IMR-90 (cell line): Measurements from ENCODE around the gene MED12L. TPM values are rescaled to one million over a fixed set of nuclear protein-coding genes. Genes with fewer than 3 reads are reported as not detected.
A peak's percentile ranks its signal among the peaks of the same experiment; 100 is the strongest.

Experiments used
- ATAC-seq: fragments of 200-7000 bp; cut with Tn5 transposase; 2 replicates; pipeline ENCODE4 v1.9.1; 2020; ENCODE audit warnings: low read depth, mild to moderate bottlenecking, moderate library complexity
- BruUV-seq: library from RNA; stranded (reverse); fragments of 400-500 nt; replicated peaks from 2 replicates; lab custom pipeline; 2021; lab: Mats Ljungman, UMichigan
- CTCF ChIA-PET: fragments of 300-600 bp; formaldehyde crosslinking; extraction: SDS; loops from one replicate; lab custom pipeline; 2021; ENCODE audit warnings: antibody characterized with exemption; lab: Yijun Ruan, JAX
- POLR2A ChIA-PET: fragments of 300-600 bp; sonication (Branson Sonifier 250); formaldehyde crosslinking; loops from one replicate; lab custom pipeline; 2022; ENCODE audit warnings: antibody characterized with exemption; ENCODE audit not compliant: unreplicated experiment; lab: Charles Lee
- DNase-seq: peaks from one replicate; pipeline ENCODE4 v3.0.0; 2013
- H2AFZ ChIP-seq: replicated peaks from 2 replicates; pipeline ENCODE3; 2013; ENCODE audit warnings: low read length, mild to moderate bottlenecking; ENCODE audit not compliant: poor library complexity
- H2AK5ac ChIP-seq: 2 replicates; pipeline ENCODE4 v1.6.1; 2013; ENCODE audit warnings: low read depth, low read length, inconsistent platforms
- H2AK9ac ChIP-seq: replicated peaks from 2 replicates; pipeline ENCODE3; 2013; ENCODE audit warnings: mild to moderate bottlenecking, low read depth, low read length, moderate library complexity; ENCODE audit not compliant: poor library complexity
- H2BK120ac ChIP-seq: 2 replicates; pipeline ENCODE4 v1.6.1; 2013; ENCODE audit warnings: low read depth, low read length, inconsistent platforms
- H2BK15ac ChIP-seq: 3 replicates; pipeline ENCODE4 v1.6.1; 2013; ENCODE audit warnings: low read depth, low read length, inconsistent platforms
- H2BK20ac ChIP-seq: 2 replicates; pipeline ENCODE4 v1.6.1; 2013; ENCODE audit warnings: low read depth, mild to moderate bottlenecking, inconsistent platforms, low read length, moderate library complexity
- H2BK5ac ChIP-seq: 2 replicates; pipeline ENCODE4 v1.6.1; 2013; ENCODE audit warnings: mild to moderate bottlenecking, low read depth, low read length, inconsistent platforms; ENCODE audit not compliant: poor library complexity, severe bottlenecking
- H3K14ac ChIP-seq: replicated peaks from 2 replicates; pipeline ENCODE4 v1.6.1; 2013; ENCODE audit warnings: low read depth, low read length, inconsistent platforms
- H3K18ac ChIP-seq: 2 replicates; pipeline ENCODE4 v1.6.1; 2013; ENCODE audit warnings: low read depth, low read length, control low read depth
- H3K23ac ChIP-seq: 2 replicates; pipeline ENCODE4 v1.6.1; 2013; ENCODE audit warnings: low read depth, low read length, inconsistent platforms
- H3K27ac ChIP-seq: 2 replicates; pipeline ENCODE4 v1.5.1; 2013; ENCODE audit warnings: mild to moderate bottlenecking, control low read depth, low read length; ENCODE audit not compliant: insufficient read depth
- H3K27me3 ChIP-seq: 2 replicates; pipeline ENCODE4 v1.6.1; 2013; ENCODE audit warnings: low read length; ENCODE audit not compliant: control insufficient read depth, insufficient read depth
- H3K36me3 ChIP-seq: 2 replicates; pipeline ENCODE4 v1.6.1; 2013; ENCODE audit warnings: low read length, mixed read lengths; ENCODE audit not compliant: control insufficient read depth, insufficient read depth
- H3K4ac ChIP-seq: 2 replicates; pipeline ENCODE4 v1.6.1; 2013; ENCODE audit warnings: low read depth, low read length, inconsistent platforms
- H3K4me1 ChIP-seq: 2 replicates; pipeline ENCODE4 v1.6.1; 2013; ENCODE audit warnings: low read length, mixed read lengths; ENCODE audit not compliant: control insufficient read depth, insufficient read depth
- H3K4me2 ChIP-seq: 2 replicates; pipeline ENCODE4 v1.6.1; 2013; ENCODE audit warnings: low read depth, mild to moderate bottlenecking, control low read depth, low read length, moderate library complexity
- H3K4me3 ChIP-seq: 2 replicates; pipeline ENCODE4 v1.5.1; 2013; ENCODE audit warnings: low read depth, mild to moderate bottlenecking, control low read depth, low read length, moderate library complexity; ENCODE audit not compliant: insufficient read depth
- H3K56ac ChIP-seq: 2 replicates; pipeline ENCODE4 v1.6.1; 2013; ENCODE audit warnings: low read length, inconsistent platforms; ENCODE audit not compliant: insufficient read depth; ENCODE audit errors: extremely low read depth
- H3K79me1 ChIP-seq, 2 experiments: 2 replicates each; pipeline ENCODE4 v1.6.1; 2013; ENCODE audit warnings: low read length in 2 of 2, inconsistent platforms in 1 of 2, low read depth in 1 of 2
- H3K9ac ChIP-seq: 2 replicates; pipeline ENCODE4 v1.6.1; 2013; ENCODE audit warnings: low read depth, low read length, control low read depth
- H3K9me1 ChIP-seq: 2 replicates; pipeline ENCODE4 v1.6.1; 2013; ENCODE audit warnings: low read length, inconsistent platforms; ENCODE audit not compliant: insufficient read depth
- H3K9me3 ChIP-seq: 2 replicates; pipeline ENCODE4 v1.6.1; 2013; ENCODE audit warnings: low read length; ENCODE audit not compliant: control insufficient read depth, insufficient read depth
- H4K20me1 ChIP-seq: 2 replicates; pipeline ENCODE4 v1.6.1; 2013; ENCODE audit warnings: low read length, inconsistent platforms; ENCODE audit not compliant: insufficient read depth
- H4K5ac ChIP-seq: 2 replicates; pipeline ENCODE4 v1.6.1; 2013; ENCODE audit warnings: mild to moderate bottlenecking, low read depth, low read length, control low read depth
- H4K8ac ChIP-seq, 2 experiments: 2 replicates each; pipeline ENCODE4 v1.6.1; 2013; ENCODE audit warnings: low read depth in 2 of 2, low read length in 2 of 2, control low read depth in 1 of 2, inconsistent platforms in 1 of 2
- H4K91ac ChIP-seq: 2 replicates; pipeline ENCODE4 v1.6.1; 2013; ENCODE audit warnings: low read depth, low read length, inconsistent platforms; ENCODE audit not compliant: insufficient read depth
- BHLHE40 ChIP-seq: fragments of 150-350 bp; IDR thresholded peaks from 2 replicates; pipeline ENCODE4 v1.6.1; 2016; ENCODE audit warnings: mild to moderate bottlenecking, low read depth, low read length
- CEBPB ChIP-seq: IDR thresholded peaks from 2 replicates; pipeline ENCODE4 v1.6.1; 2012; ENCODE audit warnings: low read depth, low read length, improper control_type of control experiment
- WGBS, 2 experiments: methylation state at CpG; one replicate each; pipeline versions ENCODE4 v1.1.5 to v1.1.7; 2013; ENCODE audit warnings: missing lambda C conversion rate in 2 of 2; ENCODE audit not compliant: insufficient read length in 1 of 2; ENCODE audit errors: extremely low coverage in 2 of 2; 5-methylcytosine and 5-hydroxymethylcytosine counted together
- dilution Hi-C: fragments of 300-500 bp; cut with HindIII; formaldehyde crosslinking; loops from one replicate; pipeline ENCODE4 v1.14.3; 2018; ENCODE audit warnings: low sequenced_read_pairs; ENCODE audit not compliant: unreplicated experiment
- in situ Hi-C: fragments of 300-500 bp; cut with MboI; formaldehyde crosslinking; loops from 3 replicates; pipeline ENCODE4 v1.14.3; 2019; ENCODE audit warnings: low sequenced_read_pairs, inconsistent platforms, mixed read lengths
- intact Hi-C: fragments of 100-400 bp; cut with micrococcal nuclease; formaldehyde crosslinking; loops from 2 replicates; pipeline ENCODE4 v1.10.0; 2022
- polyA plus RNA-seq, 3 experiments: library from polyadenylated mRNA; depleted of rRNA; stranded (reverse); fragments of >200 nt; gene quantifications; 2 replicates each; pipeline ENCODE4 v1.2.3, GENCODE V29; 2012; ENCODE audit warnings: low replicate concordance in 1 of 3
- total RNA-seq: library from RNA; depleted of rRNA; stranded (reverse); fragments of >200 nt; gene quantifications from 2 replicates; pipeline ENCODE4 v1.2.3, GENCODE V29; 2012

MED12L gene
- total and polyA plus RNA-seq, 2 of the 4 experiments (the other 2 are of a cell fraction), result 0.05 to 0.18 TPM

DNA sequence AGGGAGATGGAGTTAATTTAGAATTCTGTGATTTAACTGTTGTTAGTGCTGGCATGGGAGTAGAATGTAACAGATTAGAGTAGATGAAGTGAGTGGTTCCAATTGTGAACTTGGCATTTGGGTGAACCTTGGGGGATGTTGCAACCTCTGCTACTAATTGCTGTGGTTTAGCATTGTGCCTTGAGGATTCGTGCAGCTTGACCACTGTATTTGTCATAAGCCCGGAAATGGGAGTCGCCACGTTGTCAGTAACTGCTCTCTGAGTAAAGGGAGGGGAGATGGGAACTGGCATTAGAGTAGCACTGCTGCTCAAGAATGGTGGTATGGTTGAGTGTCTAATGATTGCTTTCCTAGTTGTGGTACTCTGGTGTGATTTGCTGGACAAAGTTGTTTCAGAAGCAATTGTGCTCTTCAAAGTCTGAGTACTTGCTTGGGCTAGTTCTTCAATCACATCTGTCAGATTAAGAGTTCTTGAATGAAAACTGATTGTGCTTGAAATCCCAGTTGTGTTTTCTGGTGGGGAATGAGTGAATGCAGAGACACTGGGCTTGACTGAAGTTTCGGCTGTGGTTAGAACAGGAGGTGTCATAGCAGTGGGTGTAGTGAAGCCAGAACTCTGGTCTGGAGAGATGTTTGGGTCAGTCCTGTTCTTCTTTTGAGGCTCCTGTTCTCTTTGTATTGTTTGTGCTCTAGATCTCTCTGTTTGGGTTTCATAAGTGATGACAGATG lies 360.0 kb downstream of the MED12L start:
- Histone ChIP-seq H3K18ac (no peak overlapping the region), H4K5ac (no peak overlapping the region), H4K91ac (no peak overlapping the region), H3K23ac (no peak overlapping the region), H3K36me3 (no peaks in the 10 kb centered on the region), H3K56ac (no peak overlapping the region), H3K14ac (no peak overlapping the region), H4K20me1 (no peaks in the 10 kb centered on the region), H2AK5ac (peak overlapping the region; percentile 67; the same call in 1 of the 2 replicates), H2AK9ac (no peak overlapping the region), H4K8ac (no peak overlapping the region), H2BK15ac (no peak overlapping the region; the same call in 2 of the 3 replicates), H3K4me2 (no peak overlapping the region), H3K79me1 (no peaks in the 10 kb centered on the region), H3K9me3 (no peaks in the 10 kb centered on the region), H3K9ac (no peak overlapping the region), H3K4me3 (no peak overlapping the region), H2BK20ac (no peak overlapping the region), H2AFZ (no peak overlapping the region), H3K4ac (no peak overlapping the region), H3K4me1 (no peaks in the 10 kb centered on the region), H2BK120ac (no peak overlapping the region), H3K9me1 (no peaks in the 10 kb centered on the region), H3K27me3 (no peaks in the 10 kb centered on the region), H2BK5ac (no peak overlapping the region), H3K27ac (no peak overlapping the region)
- intact Hi-C loops (no loop called here), dilution Hi-C loops (no loop called here), in situ Hi-C loops (no loop called here)
- POLR2A ChIA-PET, result no interaction called here
- TF ChIP-seq CEBPB (peak; percentile 86), BHLHE40 (no peak)
- WGBS, 2 experiments, result 60% methylated on average over 3 of the region's 5 CpGs; no CpG with 5 or more reads in 1 of the 2 experiments
- CTCF ChIA-PET, result no interaction called here
- peak; percentile 61 for DNase-seq
- no TSS peak for BruUV-seq
- no peak for ATAC-seq
